ENCODE data around the gene CCNY. TPM values are rescaled to one million over a fixed set of nuclear protein-coding genes. Genes with fewer than 3 reads are reported as not detected.
"Not testable (repeated sequence)": the region's sequence is repeated elsewhere in the genome, so short reads cannot be mapped to it uniquely, and the experiment has no call there.

Gene CCNY
- total RNA-seq, 2 donors from 2014 or later, result 40.1 to 84.6 TPM

- no peaks in the 10 kb centered on the region for H3K9me3 ChIP-seq
- H3K36me3 ChIP-seq, result no peaks in the 10 kb centered on the region
- DNase-seq (ENCODE audit: low spot score), result no peak
- no peak for ATAC-seq (ENCODE audit: insufficient number of reproducible peaks, low FRiP score, low read depth)
- no peak overlapping the region for H3K4me3 ChIP-seq
- no peaks in the 10 kb centered on the region for H3K27me3 ChIP-seq (replicated peaks; ENCODE audit: insufficient read depth)
- no peak overlapping the region for H3K27ac ChIP-seq
- H3K4me1 ChIP-seq (ENCODE audit: control insufficient read depth in 1 of 2, low read depth in 2 of 2), result peaks cover 12 to 57% of the 10 kb centered on the region in 2 donors
- TF ChIP-seq CTCF (IDR thresholded peaks at IDR 0.05), result no peak
Observed at GRCh38 chr10:35352097-35352496, 15.8 kb downstream of the CCNY start.

GRCh38 chr10:35352512-35352911 lies 16.2 kb downstream of the CCNY start:
- no peaks in the 10 kb centered on the region for H3K27me3 ChIP-seq (replicated peaks; ENCODE audit: insufficient read depth)
- H3K36me3 ChIP-seq, result no peaks in the 10 kb centered on the region
- no peak overlapping the region for H3K27ac ChIP-seq
- peaks cover 8 to 56% of the 10 kb centered on the region in 2 donors for H3K4me1 ChIP-seq (ENCODE audit: control insufficient read depth in 1 of 2, low read depth in 2 of 2)
- ATAC-seq (ENCODE audit: insufficient number of reproducible peaks, low FRiP score, low read depth), result no peak
- no peak overlapping the region for H3K4me3 ChIP-seq
- H3K9me3 ChIP-seq, result no peaks in the 10 kb centered on the region
- no peak for DNase-seq (ENCODE audit: low spot score)
- TF ChIP-seq CTCF (IDR thresholded peaks at IDR 0.05), result no peak

DNA sequence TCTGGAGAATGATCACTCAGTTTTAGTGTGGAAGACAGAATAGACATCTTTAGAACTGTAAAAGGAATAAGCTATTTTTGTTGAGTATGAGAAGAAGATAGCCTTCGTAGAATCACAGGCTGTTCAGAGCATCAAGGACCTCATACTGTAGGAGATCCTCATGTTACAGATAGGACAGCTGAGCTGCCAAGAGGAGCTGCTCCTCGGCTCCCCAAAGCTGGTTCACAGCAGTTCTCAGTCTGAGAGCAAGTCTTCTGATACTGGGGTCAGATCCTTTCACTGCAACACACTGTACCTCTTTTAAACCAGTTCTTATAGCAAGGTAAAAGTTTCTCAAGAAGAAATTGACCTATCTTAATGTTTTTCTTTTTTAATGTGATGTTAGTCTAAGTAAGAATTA lies 17.1 kb downstream of the CCNY start:
- H3K9me3 ChIP-seq, result no peaks in the 10 kb centered on the region
- H3K4me1 ChIP-seq (ENCODE audit: control insufficient read depth in 1 of 2, low read depth in 2 of 2), result peaks cover 12 to 54% of the 10 kb centered on the region in 2 donors
- no peak for TF ChIP-seq CTCF (IDR thresholded peaks at IDR 0.05)
- H3K36me3 ChIP-seq, result no peaks in the 10 kb centered on the region
- no peak overlapping the region for H3K4me3 ChIP-seq
- DNase-seq (ENCODE audit: low spot score) (no peak), ATAC-seq (ENCODE audit: insufficient number of reproducible peaks, low FRiP score, low read depth) (no peak)
- H3K27me3 ChIP-seq (replicated peaks; ENCODE audit: insufficient read depth), result no peaks in the 10 kb centered on the region
- no peak overlapping the region for H3K27ac ChIP-seq

DNA sequence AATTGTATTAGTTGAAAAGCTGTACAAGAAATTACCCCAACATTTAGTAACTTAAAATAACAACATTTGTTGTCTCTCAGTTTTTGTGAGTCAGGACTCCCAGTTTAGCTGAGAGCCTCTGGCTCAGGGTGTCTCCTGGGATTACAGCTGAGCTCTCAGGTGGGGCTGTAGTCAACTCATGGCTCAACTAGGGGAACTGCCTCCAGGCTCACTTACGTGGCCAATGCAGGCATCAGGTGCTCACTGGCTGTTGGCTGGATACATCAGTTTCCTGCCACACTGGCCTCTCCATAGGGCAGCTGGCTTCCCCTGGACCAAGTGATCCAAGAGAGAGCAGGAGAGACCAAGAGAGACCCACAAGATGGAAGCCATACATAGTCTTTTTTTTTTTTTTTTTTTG lies 17.5 kb downstream of the CCNY start:
- ATAC-seq (ENCODE audit: insufficient number of reproducible peaks, low FRiP score, low read depth) (no peak), DNase-seq (ENCODE audit: low spot score) (no peak)
- Histone ChIP-seq H3K4me3 (no peak overlapping the region), H3K9me3 (no peaks in the 10 kb centered on the region), H3K36me3 (no peaks in the 10 kb centered on the region), H3K27me3 (replicated peaks; ENCODE audit: insufficient read depth) (no peaks in the 10 kb centered on the region), H3K4me1 (ENCODE audit: control insufficient read depth in 1 of 2, low read depth in 2 of 2) (peaks cover 12 to 54% of the 10 kb centered on the region in 2 donors), H3K27ac (no peak overlapping the region)
- no peak for TF ChIP-seq CTCF (IDR thresholded peaks at IDR 0.05)

DNA sequence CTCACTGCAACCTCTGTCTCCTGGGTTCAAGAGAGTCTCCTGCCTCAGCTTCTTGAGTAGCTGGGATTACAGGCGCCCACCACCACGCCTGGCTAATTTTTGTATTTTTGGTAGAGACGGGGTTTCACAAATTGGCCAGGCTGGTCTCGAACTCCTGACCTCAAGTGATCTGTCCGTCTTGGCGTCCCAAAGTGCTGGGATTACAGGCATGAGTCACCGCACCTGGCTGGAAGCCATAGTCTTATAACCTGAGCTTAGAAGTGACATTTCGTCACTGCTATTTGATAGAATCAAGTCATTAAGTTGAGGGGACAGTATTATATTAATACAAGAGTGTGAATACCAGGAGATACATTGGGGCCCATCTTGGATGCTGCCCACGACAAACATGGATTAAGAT lies 17.9 kb downstream of the CCNY start:
- H3K4me3 ChIP-seq; H3K27ac ChIP-seq; H3K9me3 ChIP-seq; DNase-seq (ENCODE audit: low spot score); H3K27me3 ChIP-seq (replicated peaks; ENCODE audit: insufficient read depth); H3K36me3 ChIP-seq; ATAC-seq (ENCODE audit: insufficient number of reproducible peaks, low FRiP score, low read depth): not testable (repeated sequence)
- peaks cover 12 to 50% of the 10 kb centered on the region in 2 donors for H3K4me1 ChIP-seq (ENCODE audit: control insufficient read depth in 1 of 2, low read depth in 2 of 2)

GRCh38 chr10:35355971-35356724 lies 19.8 kb downstream of the CCNY start:
- Histone ChIP-seq H3K4me1 (ENCODE audit: control insufficient read depth in 1 of 2, low read depth in 2 of 2) (peaks cover 12 to 41% of the 10 kb centered on the region in 2 donors), H3K4me3 (no peak overlapping the region), H3K36me3 (no peaks in the 10 kb centered on the region), H3K27me3 (replicated peaks; ENCODE audit: insufficient read depth) (no peaks in the 10 kb centered on the region), H3K9me3 (no peaks in the 10 kb centered on the region), H3K27ac (no peak overlapping the region)
- TF ChIP-seq CTCF (IDR thresholded peaks at IDR 0.05), result no peak
- no peak for ATAC-seq (ENCODE audit: insufficient number of reproducible peaks, low FRiP score, low read depth)
- DNase-seq (ENCODE audit: low spot score), result no peak
